ENCODE data around the gene EFHD2.

DNA sequence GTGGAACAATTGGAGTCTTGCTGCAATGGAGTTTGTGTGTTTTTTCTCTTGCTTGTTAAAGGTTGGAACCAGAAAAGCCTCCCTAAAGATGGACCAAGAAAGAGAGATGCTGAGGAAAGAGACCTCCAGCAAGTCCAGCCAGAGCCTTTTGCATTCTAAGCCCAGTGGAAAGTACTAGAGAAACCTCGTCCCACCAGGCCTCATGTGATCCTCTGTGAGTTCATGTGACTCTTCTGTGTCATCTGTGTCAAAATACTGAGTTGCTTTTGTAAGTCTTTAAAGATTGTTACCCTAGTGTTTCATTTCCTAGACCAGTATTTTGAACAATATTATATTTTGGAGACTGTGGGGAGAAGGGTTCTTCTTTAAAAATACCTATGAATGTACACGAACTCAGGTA lies 12.5 kb upstream of the EFHD2 start:
- TF ChIP-seq, protein P1, sequence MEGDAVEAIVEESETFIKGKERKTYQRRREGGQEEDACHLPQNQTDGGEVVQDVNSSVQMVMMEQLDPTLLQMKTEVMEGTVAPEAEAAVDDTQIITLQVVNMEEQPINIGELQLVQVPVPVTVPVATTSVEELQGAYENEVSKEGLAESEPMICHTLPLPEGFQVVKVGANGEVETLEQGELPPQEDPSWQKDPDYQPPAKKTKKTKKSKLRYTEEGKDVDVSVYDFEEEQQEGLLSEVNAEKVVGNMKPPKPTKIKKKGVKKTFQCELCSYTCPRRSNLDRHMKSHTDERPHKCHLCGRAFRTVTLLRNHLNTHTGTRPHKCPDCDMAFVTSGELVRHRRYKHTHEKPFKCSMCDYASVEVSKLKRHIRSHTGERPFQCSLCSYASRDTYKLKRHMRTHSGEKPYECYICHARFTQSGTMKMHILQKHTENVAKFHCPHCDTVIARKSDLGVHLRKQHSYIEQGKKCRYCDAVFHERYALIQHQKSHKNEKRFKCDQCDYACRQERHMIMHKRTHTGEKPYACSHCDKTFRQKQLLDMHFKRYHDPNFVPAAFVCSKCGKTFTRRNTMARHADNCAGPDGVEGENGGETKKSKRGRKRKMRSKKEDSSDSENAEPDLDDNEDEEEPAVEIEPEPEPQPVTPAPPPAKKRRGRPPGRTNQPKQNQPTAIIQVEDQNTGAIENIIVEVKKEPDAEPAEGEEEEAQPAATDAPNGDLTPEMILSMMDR (IDR thresholded peaks at IDR 0.05), result no peak
- TF ChIP-seq POLR2A (IDR thresholded peaks at IDR 0.05), result no peak
